ENCODE measurements around the gene ZNF768.

GRCh38 chr16:30527635-30528178 is 1.3 kb upstream of the ZNF768 start:
- TF ChIP-seq CTCF (conservative IDR thresholded peaks at IDR 0.05; ENCODE audit: low read depth in 2 of 2) = no peak
- TF ChIP-seq POLR2AphosphoS5 (IDR thresholded peaks at IDR 0.05; ENCODE audit: low read depth) = no peak
- TF ChIP-seq EZH2 (IDR thresholded peaks at IDR 0.05; ENCODE audit: low read depth, unreplicated experiment) = no peak
- TF ChIP-seq CREB1 (CRISPR knock-in tag; IDR thresholded peaks at IDR 0.05; ENCODE audit: low read depth) = no peak
- no peak for TF ChIP-seq STAT1 (IDR thresholded peaks at IDR 0.05; ENCODE audit: unreplicated experiment)

Data from GM23338 (cell line).